ENCODE measurements around the gene APBA2.

GRCh38 chr15:28868744-28869345, 16.9 kb upstream of the APBA2 start:
- no peak for TF ChIP-seq CTCF (IDR thresholded peaks at IDR 0.05)
- TF ChIP-seq SIN3A (IDR thresholded peaks at IDR 0.05; ENCODE audit: borderline replicate concordance, insufficient read depth, low read depth, low read length), result no peak
